HepG2 (cell line): ENCODE measurements around the gene ANTXR1. TPM values are rescaled to one million over a fixed set of nuclear protein-coding genes. Genes with fewer than 3 reads are reported as not detected.

Experiments used
- AKAP8 ChIP-seq: sonication (generic); formaldehyde crosslinking; IDR thresholded peaks from 2 replicates; pipeline ENCODE4 v1.5.1; 2020; ENCODE audit warnings: mild to moderate bottlenecking, missing genetic modification reagents
- ASH2L ChIP-seq: fragments of 300-600, 200-600 bp; sonication (generic); IDR thresholded peaks from 2 replicates; pipeline ENCODE4 v1.7.0; 2017; ENCODE audit warnings: low read depth, mild to moderate bottlenecking, moderate library complexity, mixed read lengths, low read length; ENCODE audit not compliant: insufficient read length
- CBX1 ChIP-seq: IDR thresholded peaks from one replicate; pipeline ENCODE4 v1.6.1; 2016; ENCODE audit warnings: antibody characterized with exemption, low read depth
- CEBPB ChIP-seq: IDR thresholded peaks from 2 replicates; pipeline ENCODE4 v1.6.1; 2011; ENCODE audit warnings: low read depth, low read length, improper control_type of control experiment, borderline replicate concordance
- FOXJ3 ChIP-seq: sonication (generic); formaldehyde crosslinking; IDR thresholded peaks from 2 replicates; pipeline ENCODE4 v1.4.0; 2020; ENCODE audit warnings: missing genetic modification reagents, mild to moderate bottlenecking, borderline replicate concordance
- HMGA1 ChIP-seq: sonication (generic); formaldehyde crosslinking; conservative IDR thresholded peaks from 2 replicates; pipeline ENCODE4 v1.4.0; 2020; ENCODE audit warnings: missing genetic modification reagents
- HNRNPUL1 ChIP-seq: fragments of 200-400 bp; formaldehyde crosslinking; IDR thresholded peaks from 2 replicates; pipeline ENCODE4 v1.6.1; 2017; ENCODE audit warnings: low read depth, mild to moderate bottlenecking, low read length, moderate library complexity
- HOXA3 ChIP-seq: sonication (generic); formaldehyde crosslinking; IDR thresholded peaks from 2 replicates; pipeline ENCODE4 v1.5.0; 2020; ENCODE audit warnings: missing genetic modification reagents
- KDM3A ChIP-seq: IDR thresholded peaks from 2 replicates; pipeline ENCODE4 v1.6.1; 2018; ENCODE audit warnings: low read depth, missing compliant biosample characterization
- NFKBIZ ChIP-seq: IDR thresholded peaks from 2 replicates; pipeline ENCODE4 v1.6.1; 2018; ENCODE audit warnings: missing genetic modification reagents, missing compliant biosample characterization
- RFX5 ChIP-seq: IDR thresholded peaks from 2 replicates; pipeline ENCODE4 v1.6.1; 2011; ENCODE audit warnings: low read depth, low read length, improper control_type of control experiment
- SATB2 ChIP-seq: sonication (generic); formaldehyde crosslinking; IDR thresholded peaks from 2 replicates; pipeline ENCODE4 v1.5.0; 2020; ENCODE audit warnings: missing genetic modification reagents
- SNAPC2 ChIP-seq: sonication (generic); formaldehyde crosslinking; IDR thresholded peaks from 2 replicates; pipeline ENCODE4 v1.8.1; 2022; ENCODE audit warnings: mild to moderate bottlenecking, missing genetic modification reagents
- TAF1 ChIP-seq: sonication (generic); formaldehyde crosslinking; IDR thresholded peaks from 2 replicates; pipeline ENCODE4 v1.4.0; 2020; ENCODE audit warnings: missing genetic modification reagents
- TBX3 ChIP-seq: fragments of 450-650 bp; IDR thresholded peaks from 2 replicates; pipeline ENCODE4 v1.6.1; 2017; ENCODE audit warnings: antibody characterized with exemption, mild to moderate bottlenecking, inconsistent platforms, borderline replicate concordance
- TOPORS ChIP-seq: sonication (generic); formaldehyde crosslinking; IDR thresholded peaks from 2 replicates; pipeline ENCODE4 v1.8.0; 2023; ENCODE audit warnings: mild to moderate bottlenecking, missing genetic modification reagents
- TRIM24 ChIP-seq: sonication (generic); formaldehyde crosslinking; IDR thresholded peaks from 2 replicates; pipeline ENCODE4 v1.8.0; 2022; ENCODE audit warnings: mild to moderate bottlenecking, missing genetic modification reagents
- XBP1 ChIP-seq: sonication (generic); formaldehyde crosslinking; IDR thresholded peaks from 2 replicates; pipeline ENCODE4 v1.5.0; 2020; ENCODE audit warnings: missing genetic modification reagents
- ZC3H4 ChIP-seq: sonication (generic); formaldehyde crosslinking; IDR thresholded peaks from 2 replicates; pipeline ENCODE4 v1.4.0; 2020; ENCODE audit warnings: missing genetic modification reagents, borderline replicate concordance
- ZMYM2 ChIP-seq: sonication (generic); formaldehyde crosslinking; IDR thresholded peaks from 2 replicates; pipeline ENCODE4 v1.8.0; 2022; ENCODE audit warnings: mild to moderate bottlenecking, missing genetic modification reagents
- ZNF101 ChIP-seq: sonication (generic); formaldehyde crosslinking; IDR thresholded peaks from 2 replicates; pipeline ENCODE4 v1.4.0; 2020; ENCODE audit warnings: mild to moderate bottlenecking, low read depth, missing genetic modification reagents, borderline replicate concordance
- ZNF121 ChIP-seq: sonication (generic); formaldehyde crosslinking; IDR thresholded peaks from 2 replicates; pipeline ENCODE4 v1.5.0; 2020; ENCODE audit warnings: mild to moderate bottlenecking, missing genetic modification reagents
- ZNF274 ChIP-seq: sonication (generic); formaldehyde crosslinking; IDR thresholded peaks from 2 replicates; pipeline ENCODE4 v1.5.1; 2020; ENCODE audit warnings: mild to moderate bottlenecking, missing genetic modification reagents
- ZNF292 ChIP-seq: sonication (generic); formaldehyde crosslinking; IDR thresholded peaks from 2 replicates; pipeline ENCODE4 v1.8.1; 2022; ENCODE audit warnings: mild to moderate bottlenecking, low read depth, missing genetic modification reagents, borderline replicate concordance
- ZNF615 ChIP-seq: sonication (generic); formaldehyde crosslinking; IDR thresholded peaks from 2 replicates; pipeline ENCODE4 v1.5.0; 2020; ENCODE audit warnings: mild to moderate bottlenecking, missing genetic modification reagents, borderline replicate concordance
- polyA plus RNA-seq, 8 experiments: library from polyadenylated mRNA; depleted of rRNA in 3 of 8; stranded (reverse) in 7 of 8; unstranded in 1 of 8; fragments of >200 nt; fragmentation: Illumina TruSeq in 4 of 8; extraction: Trizol in 4 of 8; gene quantifications; 2 replicates each; pipeline versions ENCODE4 v1.2.1 to v1.2.3, GENCODE V29; 2011 to 2016; ENCODE audit warnings: low read depth in 4 of 8, missing spikeins in 1 of 8, mixed read lengths in 1 of 8; ENCODE audit not compliant: insufficient read depth in 1 of 8
- total RNA-seq, 5 experiments: library from RNA; depleted of rRNA; stranded (reverse); fragments of >200 nt; fragmentation: Illumina TruSeq; extraction: Trizol; gene quantifications; 2 replicates each; pipeline ENCODE4 v1.2.3, GENCODE V29; 2016; ENCODE audit warnings: low read depth in 1 of 5
- TF ChIP-seq, protein P1 (sequence below): sonication (generic); formaldehyde crosslinking; conservative IDR thresholded peaks from 2 replicates; pipeline ENCODE4 v1.4.0; 2020; ENCODE audit warnings: mild to moderate bottlenecking, missing genetic modification reagents, moderate library complexity
- TF ChIP-seq, protein P2 (sequence below): sonication (generic); formaldehyde crosslinking; IDR thresholded peaks from 2 replicates; pipeline ENCODE4 v1.8.0; 2022; ENCODE audit warnings: missing genetic modification reagents, mild to moderate bottlenecking, inconsistent platforms, borderline replicate concordance

ANTXR1 gene
- total and polyA plus RNA-seq, 2 of the 13 experiments (the other 11 are each of a cell fraction or from before 2014, with no cell fraction given): 4.5 to 12.7 TPM

- TF ChIP-seq SATB2 (CRISPR knock-in tag) (0 out of 2 replicates have a peak, but pooled peaks have one; percentile 69), KDM3A (CRISPR knock-in tag) (0 out of 2 replicates have a peak, but pooled peaks have one; percentile 41), HOXA3 (peak; percentile 50), ZNF292 (CRISPR knock-in tag) (peak; percentile 71; the same call in 1 of the 2 replicates), RFX5 (no peak), CEBPB (no peak), XBP1 (no peak), ZMYM2 (CRISPR knock-in tag) (no peak), ZNF274 (CRISPR knock-in tag) (no peak), HMGA1 (no peak), SNAPC2 (peak; percentile 25; the same call in 1 of the 2 replicates), TBX3 (peak; percentile 59; the same call in 1 of the 2 replicates), TOPORS (CRISPR knock-in tag) (peak; percentile 27; the same call in 1 of the 2 replicates), ASH2L (peak; percentile 97), AKAP8 (CRISPR knock-in tag) (peak; percentile 85; the same call in 1 of the 2 replicates), TAF1 (peak; percentile 34; the same call in 1 of the 2 replicates), HNRNPUL1 (no peak), ZNF615 (CRISPR knock-in tag) (peak; percentile 67; the same call in 1 of the 2 replicates), CBX1 (peak; percentile 29), NFKBIZ (CRISPR knock-in tag) (peak; percentile 68; the same call in 1 of the 2 replicates), ZC3H4 (peak; percentile 96; the same call in 1 of the 2 replicates), ZNF101 (CRISPR knock-in tag) (no peak), ZNF121 (CRISPR knock-in tag) (peak; percentile 41; the same call in 1 of the 2 replicates), FOXJ3 (CRISPR knock-in tag) (peak; percentile 72; the same call in 1 of the 2 replicates), TRIM24 (no peak)
- TF ChIP-seq, protein P1, sequence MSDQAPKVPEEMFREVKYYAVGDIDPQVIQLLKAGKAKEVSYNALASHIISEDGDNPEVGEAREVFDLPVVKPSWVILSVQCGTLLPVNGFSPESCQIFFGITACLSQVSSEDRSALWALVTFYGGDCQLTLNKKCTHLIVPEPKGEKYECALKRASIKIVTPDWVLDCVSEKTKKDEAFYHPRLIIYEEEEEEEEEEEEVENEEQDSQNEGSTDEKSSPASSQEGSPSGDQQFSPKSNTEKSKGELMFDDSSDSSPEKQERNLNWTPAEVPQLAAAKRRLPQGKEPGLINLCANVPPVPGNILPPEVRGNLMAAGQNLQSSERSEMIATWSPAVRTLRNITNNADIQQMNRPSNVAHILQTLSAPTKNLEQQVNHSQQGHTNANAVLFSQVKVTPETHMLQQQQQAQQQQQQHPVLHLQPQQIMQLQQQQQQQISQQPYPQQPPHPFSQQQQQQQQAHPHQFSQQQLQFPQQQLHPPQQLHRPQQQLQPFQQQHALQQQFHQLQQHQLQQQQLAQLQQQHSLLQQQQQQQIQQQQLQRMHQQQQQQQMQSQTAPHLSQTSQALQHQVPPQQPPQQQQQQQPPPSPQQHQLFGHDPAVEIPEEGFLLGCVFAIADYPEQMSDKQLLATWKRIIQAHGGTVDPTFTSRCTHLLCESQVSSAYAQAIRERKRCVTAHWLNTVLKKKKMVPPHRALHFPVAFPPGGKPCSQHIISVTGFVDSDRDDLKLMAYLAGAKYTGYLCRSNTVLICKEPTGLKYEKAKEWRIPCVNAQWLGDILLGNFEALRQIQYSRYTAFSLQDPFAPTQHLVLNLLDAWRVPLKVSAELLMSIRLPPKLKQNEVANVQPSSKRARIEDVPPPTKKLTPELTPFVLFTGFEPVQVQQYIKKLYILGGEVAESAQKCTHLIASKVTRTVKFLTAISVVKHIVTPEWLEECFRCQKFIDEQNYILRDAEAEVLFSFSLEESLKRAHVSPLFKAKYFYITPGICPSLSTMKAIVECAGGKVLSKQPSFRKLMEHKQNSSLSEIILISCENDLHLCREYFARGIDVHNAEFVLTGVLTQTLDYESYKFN (CRISPR knock-in tag): peak; percentile 98
- TF ChIP-seq, protein P2, sequence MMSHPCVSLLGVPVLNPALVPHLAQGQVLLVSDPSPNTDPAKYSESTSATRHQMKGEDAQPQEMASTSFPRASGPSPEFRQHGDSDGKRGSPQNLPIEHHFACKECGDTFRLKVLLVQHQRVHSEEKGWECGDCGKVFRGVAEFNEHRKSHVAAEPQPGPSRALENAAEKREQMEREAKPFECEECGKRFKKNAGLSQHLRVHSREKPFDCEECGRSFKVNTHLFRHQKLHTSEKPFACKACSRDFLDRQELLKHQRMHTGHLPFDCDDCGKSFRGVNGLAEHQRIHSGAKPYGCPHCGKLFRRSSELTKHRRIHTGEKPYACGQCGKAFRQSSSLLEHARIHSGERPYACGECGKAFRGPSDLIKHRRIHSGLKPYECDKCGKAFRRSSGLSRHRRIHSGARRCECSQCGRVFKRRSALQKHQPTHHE (CRISPR knock-in tag): 0 out of 2 replicates have a peak, but pooled peaks have one; percentile 20
These were observed 203.8 kb downstream of the ANTXR1 start (continued) for GRCh38 chr2:69216535-69217332.
